ENCODE data around the gene ILK.

Gene ILK

GRCh38 chr11:6574816-6575715, 28.5 kb upstream of the ILK start:
- DNase-seq (ENCODE audit: low read depth), result no peak

- DNase-seq (ENCODE audit: low read depth), result no peak
These were observed 26.9 kb upstream of the ILK start for GRCh38 chr11:6576471-6577373.

- DNase-seq (ENCODE audit: low read depth), result no peak
These were observed 25.4 kb upstream of the ILK start for GRCh38 chr11:6578134-6578533.

- DNase-seq (ENCODE audit: low read depth), result no peak
These were observed 23.9 kb upstream of the ILK start for GRCh38 chr11:6579681-6580080.

- DNase-seq (ENCODE audit: low read depth), result no peak
These were observed 20.0 kb upstream of the ILK start for GRCh38 chr11:6583584-6583983.

GRCh38 chr11:6584528-6584927, 19.0 kb upstream of the ILK start:
- no peak for DNase-seq (ENCODE audit: low read depth)

GRCh38 chr11:6586434-6587359, 16.9 kb upstream of the ILK start:
- DNase-seq (ENCODE audit: low read depth), result no peak

GRCh38 chr11:6587360-6587953, 16.1 kb upstream of the ILK start:
- no peak for DNase-seq (ENCODE audit: low read depth)

GRCh38 chr11:6588018-6588417, 15.6 kb upstream of the ILK start:
- DNase-seq (ENCODE audit: low read depth), result no peak

GRCh38 chr11:6594142-6594768, 9.3 kb upstream of the ILK start:
- no peak for DNase-seq (ENCODE audit: low read depth)

- DNase-seq (ENCODE audit: low read depth), result no peak
These were observed 7.2 kb upstream of the ILK start for GRCh38 chr11:6596239-6596877.

- DNase-seq (ENCODE audit: low read depth), result no peak
These were observed 5.0 kb upstream of the ILK start for GRCh38 chr11:6598555-6598954.

- DNase-seq (ENCODE audit: low read depth), result no peak
These were observed 4.1 kb upstream of the ILK start for GRCh38 chr11:6599449-6599848.

GRCh38 chr11:6599881-6600390, 3.6 kb upstream of the ILK start:
- DNase-seq (ENCODE audit: low read depth), result no peak

- no peak for DNase-seq (ENCODE audit: low read depth)
These were observed 2.5 kb upstream of the ILK start for GRCh38 chr11:6601041-6601461.

GRCh38 chr11:6602096-6602940, 1.3 kb upstream of the ILK start:
- no peak for DNase-seq (ENCODE audit: low read depth)

GRCh38 chr11:6604081-6604626, 580 bp downstream of the ILK start:
- no peak for DNase-seq (ENCODE audit: low read depth)

GRCh38 chr11:6604790-6605189, 1.2 kb downstream of the ILK start:
- no peak for DNase-seq (ENCODE audit: low read depth)

Data from CMK (cell line).